Fibroblast of peridontal ligament (primary cell): ENCODE data around the gene C12orf57.
"Not testable (repeated sequence)": the region's sequence is repeated elsewhere in the genome, so short reads cannot be mapped to it uniquely, and the experiment has no call there.

Experiments
- DNase-seq: peaks from one replicate; pipeline ENCODE4 v3.0.0-alpha.2; 2010; ENCODE audit errors: extremely low read depth

The C12orf57 gene, protein sequence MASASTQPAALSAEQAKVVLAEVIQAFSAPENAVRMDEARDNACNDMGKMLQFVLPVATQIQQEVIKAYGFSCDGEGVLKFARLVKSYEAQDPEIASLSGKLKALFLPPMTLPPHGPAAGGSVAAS

GRCh38 chr12:6943722-6944380, at the start of gene C12orf57, which contains the start of gene RNU7-1:
Gene C12orf57 (plus strand): TSS chr12:6944022. CDS start chr12:6944122, 100 bp downstream.
Gene RNU7-1 (plus strand): TSS chr12:6943816.
- peak; percentile 83 for DNase-seq

- DNase-seq = no peak
Measured at GRCh38 chr12:6894321-6894720, 49.5 kb upstream of the C12orf57 start.

GRCh38 chr12:6896846-6897435, 46.9 kb upstream of the C12orf57 start:
- DNase-seq = no peak

GRCh38 chr12:6899427-6899826, 44.4 kb upstream of the C12orf57 start:
- DNase-seq = no peak

DNA sequence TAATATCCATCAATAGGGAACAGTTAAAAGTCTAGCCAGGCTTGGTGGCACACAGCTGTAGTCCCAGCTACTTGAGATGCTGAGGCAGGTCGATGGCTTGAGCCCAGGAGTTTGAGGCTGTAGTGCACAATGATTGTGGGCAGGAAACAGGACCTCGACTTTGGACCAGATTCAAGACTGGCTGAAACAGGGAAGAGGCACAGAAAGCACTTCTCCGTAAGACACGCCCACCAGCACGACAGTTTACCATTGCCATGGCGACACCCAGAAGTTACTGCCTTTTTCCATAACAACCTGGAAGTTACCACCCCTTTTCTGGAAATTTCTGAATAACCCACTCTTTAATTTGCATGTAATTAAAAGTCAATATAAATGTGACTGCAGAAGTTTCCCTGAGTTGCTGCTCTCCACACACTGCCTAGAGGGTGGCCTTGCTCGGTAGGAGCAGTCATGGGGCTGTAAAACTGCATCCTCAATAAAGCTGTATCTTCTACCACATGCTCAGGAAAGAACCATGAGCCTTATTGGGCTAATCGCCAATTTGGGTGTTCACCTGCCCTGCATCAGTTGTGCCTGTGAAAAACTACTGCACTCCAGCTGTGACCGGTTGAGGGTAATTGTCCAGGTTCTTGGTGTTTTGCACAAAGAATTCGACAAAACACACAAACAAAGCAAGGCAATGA, 43.8 kb upstream of the C12orf57 start:
- peak; percentile 50 for DNase-seq

DNA sequence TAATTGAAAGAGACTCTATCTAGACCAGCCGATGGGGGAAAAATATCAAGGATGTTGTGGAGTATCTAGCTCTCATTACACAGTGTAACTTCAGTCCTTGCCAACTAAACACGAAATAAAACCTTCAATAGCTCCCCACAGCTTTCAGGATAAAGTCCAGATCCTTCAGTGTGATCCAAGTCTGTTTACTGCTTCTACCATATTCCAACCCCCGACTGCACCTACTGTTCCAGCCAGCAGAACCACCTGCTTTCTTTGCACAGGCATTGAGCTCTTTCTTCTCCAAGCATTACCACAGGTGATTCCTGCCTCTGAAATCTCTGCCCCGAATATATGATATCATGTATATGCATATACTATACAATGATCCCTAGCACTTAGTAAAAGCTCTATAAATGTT, 41.4 kb upstream of the C12orf57 start:
- DNase-seq = no peak

DNA sequence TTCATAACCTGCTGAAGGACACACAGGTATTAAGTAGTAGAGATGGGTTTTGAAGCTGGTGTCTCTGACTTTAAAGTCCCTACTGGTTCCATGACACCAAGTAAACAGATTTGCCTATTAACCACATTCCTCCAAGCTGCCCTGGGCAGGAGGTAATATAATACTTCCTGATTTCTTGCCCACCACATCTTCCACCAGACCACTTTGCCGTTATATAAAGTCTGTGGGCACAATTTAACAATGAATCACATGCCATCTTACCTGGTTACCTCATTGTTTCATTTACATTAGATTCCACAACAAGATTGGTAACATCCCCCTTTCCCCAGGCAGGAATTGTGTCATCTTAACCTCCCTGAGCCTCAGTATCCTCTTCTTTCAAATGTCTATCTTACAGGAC, 40.1 kb upstream of the C12orf57 start:
- DNase-seq = no peak

GRCh38 chr12:6904280-6905276, 39.2 kb upstream of the C12orf57 start, which contains the start of gene LRRC23:
Gene LRRC23 (plus strand): TSS chr12:6904822. CDS start chr12:6905634, 812 bp downstream.
- DNase-seq = peak; percentile 94

- DNase-seq = no peak
Measured at GRCh38 chr12:6905414-6906040, 38.3 kb upstream of the C12orf57 start.

DNA sequence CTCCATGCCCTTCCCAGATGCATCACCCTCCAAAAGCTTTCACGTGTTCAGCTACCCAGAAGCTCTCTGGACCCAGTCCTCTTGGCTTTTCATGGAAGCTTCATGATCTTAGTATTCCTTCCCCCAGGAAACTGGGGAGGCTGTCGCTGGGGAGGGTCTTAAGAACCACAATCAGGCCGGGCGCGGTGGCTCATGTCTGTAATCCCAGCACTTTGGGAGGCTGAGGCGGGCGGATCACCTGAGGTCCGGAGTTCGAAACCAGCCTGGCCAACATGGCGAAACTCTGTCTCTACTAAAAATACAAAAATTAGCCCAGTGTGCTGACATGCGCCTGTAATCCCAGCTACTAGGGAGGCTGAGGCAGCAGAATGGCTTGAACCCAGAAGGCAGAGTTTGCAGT, 35.7 kb upstream of the C12orf57 start:
- DNase-seq = not testable (repeated sequence)

GRCh38 chr12:6909421-6910145, 34.2 kb upstream of the C12orf57 start:
- no peak for DNase-seq

DNA sequence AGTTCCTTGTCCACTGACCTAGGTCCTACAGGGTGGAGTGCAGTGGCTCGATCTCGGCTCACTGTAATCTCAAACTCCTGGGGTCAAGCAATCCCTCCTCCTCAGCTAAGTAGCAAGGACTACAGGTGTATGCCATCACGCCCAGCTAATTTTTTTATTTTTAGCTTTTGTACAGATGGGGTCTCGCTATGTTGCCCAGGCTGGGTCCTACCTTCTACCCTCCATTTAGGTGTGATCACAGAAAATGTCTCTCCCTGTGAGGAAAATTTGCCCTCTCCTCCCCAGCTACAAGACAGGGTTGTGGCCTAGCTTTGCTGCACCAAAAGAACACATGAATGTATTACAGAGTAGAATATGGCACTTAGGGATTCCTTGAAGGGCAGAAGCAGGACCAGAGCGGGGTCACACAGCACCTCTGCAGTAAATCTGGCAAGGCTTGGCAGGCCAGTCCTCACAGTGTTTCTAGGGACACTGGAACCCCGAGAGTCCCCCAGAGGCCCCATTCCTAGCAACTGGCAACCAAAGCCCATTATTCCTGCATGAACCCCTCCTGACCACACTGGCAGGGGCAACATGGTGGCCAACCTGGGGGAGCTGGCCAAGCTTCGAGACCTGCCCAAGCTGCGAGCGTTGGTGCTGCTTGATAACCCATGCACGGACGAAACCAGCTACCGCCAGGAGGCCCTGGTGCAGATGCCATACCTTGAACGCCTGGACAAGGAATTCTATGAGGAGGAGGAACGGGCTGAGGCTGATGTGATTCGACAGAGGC, 31.5 kb upstream of the C12orf57 start:
- no peak for DNase-seq

DNA sequence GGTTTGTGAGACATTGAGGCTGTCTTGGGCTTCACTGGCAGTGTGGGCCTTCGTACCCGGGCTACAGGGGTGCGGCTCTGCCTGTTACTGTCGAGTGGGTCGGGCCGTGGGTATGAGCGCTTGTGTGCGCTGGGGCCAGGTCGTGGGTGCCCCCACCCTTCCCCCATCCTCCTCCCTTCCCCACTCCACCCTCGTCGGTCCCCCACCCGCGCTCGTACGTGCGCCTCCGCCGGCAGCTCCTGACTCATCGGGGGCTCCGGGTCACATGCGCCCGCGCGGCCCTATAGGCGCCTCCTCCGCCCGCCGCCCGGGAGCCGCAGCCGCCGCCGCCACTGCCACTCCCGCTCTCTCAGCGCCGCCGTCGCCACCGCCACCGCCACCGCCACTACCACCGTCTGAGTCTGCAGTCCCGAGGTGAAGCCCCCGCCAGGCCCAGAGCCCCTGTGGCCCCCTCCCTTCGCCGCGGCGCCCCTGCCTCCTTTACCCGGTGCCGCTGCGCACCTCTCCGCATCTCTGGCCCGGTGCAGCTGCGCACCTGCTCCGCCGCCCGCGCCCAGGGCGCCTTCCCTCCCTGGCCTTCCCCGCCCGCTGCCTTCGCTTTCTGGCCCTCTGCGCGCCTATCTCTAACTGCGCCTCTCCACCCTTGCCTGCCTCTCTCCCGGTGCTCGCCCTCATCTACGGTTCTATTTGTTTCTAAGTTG, 29.4 kb upstream of the C12orf57 start, which contains the start of gene ENO2:
TSS of gene ENO2 (plus strand) at position 335 of the 701 bp plus-strand sequence. CDS start 1,253 bp downstream, outside the sequence.
- peak; percentile 52 for DNase-seq

DNA sequence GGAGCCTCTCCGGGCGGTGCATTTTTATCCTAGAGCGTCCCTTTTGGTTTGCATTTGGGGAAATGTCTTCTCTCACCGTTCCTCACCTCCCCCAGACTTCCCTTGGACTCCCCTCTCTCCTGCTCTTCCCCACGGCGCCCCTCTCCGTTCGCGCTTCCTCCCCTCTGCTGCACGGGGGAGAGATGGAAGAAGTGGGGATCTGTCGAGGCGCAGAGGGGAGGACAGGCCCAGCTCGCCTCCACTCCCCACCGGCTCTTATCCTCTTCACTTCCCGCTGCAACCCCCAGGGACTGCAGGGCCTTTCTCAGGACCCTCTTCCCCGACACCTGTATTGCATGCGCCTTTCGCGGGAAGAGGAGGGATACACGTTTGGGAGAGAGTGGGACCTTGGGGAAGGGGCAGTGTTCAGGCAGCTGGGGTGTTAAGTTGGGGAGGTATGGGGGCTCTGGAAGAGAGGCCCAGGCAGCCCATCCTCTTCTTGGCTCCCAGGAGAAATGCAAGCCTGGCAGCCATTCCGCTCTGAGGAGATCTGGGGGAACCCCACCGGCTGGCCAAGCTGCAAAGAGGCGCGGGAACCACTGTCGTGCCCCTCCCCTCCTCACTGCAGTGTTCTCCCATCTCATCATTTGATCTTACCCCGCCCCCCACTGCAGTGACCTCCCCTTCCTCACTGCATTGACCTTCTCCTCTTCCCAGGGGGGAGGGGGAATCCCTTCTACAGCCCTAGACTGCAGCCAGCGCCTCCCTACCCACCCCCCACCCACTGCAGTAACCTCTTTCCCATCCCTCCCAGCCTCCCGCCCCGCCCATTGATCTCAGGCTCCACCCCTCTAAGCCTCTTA, 28.7 kb upstream of the C12orf57 start:
- no peak for DNase-seq

DNA sequence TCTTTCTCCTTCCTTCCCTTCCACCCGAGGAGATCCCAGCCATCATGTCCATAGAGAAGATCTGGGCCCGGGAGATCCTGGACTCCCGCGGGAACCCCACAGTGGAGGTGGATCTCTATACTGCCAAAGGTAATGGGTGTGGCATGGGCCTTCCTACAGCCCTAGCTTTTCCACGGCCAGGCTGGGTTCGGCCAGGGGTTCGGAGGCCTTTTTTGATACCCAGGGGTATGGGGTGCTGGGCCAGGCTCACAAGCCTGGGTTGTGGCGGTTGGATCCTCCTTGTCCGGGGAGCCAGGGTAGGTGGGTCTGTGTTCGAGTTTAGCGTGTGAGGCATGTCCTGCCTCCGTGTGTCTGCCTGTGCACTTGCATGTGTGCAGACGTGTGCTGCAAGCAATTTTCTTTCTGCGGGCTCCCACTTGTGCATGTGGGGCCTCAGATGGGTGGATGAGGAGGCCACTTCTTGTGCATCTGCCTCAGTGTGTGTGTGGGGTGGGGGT, 28.0 kb upstream of the C12orf57 start:
- no peak for DNase-seq

DNA sequence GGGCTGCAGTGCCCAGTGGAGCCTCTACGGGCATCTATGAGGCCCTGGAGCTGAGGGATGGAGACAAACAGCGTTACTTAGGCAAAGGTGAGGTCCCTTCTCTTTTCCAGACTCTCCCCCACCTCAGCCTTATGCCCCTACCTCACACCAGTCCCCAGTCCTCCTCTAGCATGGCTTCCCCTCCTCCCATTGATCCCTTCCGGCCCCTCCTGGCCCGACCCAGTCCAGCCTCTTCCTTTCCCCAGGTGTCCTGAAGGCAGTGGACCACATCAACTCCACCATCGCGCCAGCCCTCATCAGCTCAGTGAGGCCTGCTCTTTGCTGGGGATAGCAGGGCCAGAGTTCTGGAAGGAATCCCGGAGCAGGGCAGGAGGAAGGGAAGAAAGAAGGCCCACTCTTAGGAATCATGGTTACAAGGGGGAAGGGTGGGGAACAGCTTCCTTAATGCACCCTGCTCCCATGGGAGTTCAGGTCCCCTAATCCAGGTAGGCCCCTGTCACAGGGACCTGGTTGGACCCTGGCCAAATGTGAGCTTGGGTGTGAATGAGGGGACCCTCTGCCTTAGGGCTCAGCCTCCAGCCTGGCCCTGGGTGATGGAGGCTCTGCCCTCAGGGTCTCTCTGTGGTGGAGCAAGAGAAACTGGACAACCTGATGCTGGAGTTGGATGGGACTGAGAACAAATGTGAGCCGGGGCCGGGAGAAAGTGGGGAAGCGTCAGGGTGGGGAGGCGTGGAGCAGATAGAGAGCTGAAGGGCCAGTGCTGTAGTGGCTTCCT, 27.2 kb upstream of the C12orf57 start:
- DNase-seq = no peak
